GM10266 (cell line): ENCODE measurements around the gene HLA-E.
A peak's percentile ranks its signal among the peaks of the same experiment; 100 is the strongest.

Source experiments
- DNase-seq: peaks from one replicate; pipeline ENCODE4 v3.0.0; 2012; ENCODE audit errors: extremely low spot score
- CTCF ChIP-seq: IDR thresholded peaks from 2 replicates; pipeline ENCODE4 v1.5.1; 2012; ENCODE audit warnings: mild to moderate bottlenecking, low read depth; ENCODE audit not compliant: control insufficient read depth, insufficient read depth; ENCODE audit errors: missing control alignments

Gene HLA-E

DNA sequence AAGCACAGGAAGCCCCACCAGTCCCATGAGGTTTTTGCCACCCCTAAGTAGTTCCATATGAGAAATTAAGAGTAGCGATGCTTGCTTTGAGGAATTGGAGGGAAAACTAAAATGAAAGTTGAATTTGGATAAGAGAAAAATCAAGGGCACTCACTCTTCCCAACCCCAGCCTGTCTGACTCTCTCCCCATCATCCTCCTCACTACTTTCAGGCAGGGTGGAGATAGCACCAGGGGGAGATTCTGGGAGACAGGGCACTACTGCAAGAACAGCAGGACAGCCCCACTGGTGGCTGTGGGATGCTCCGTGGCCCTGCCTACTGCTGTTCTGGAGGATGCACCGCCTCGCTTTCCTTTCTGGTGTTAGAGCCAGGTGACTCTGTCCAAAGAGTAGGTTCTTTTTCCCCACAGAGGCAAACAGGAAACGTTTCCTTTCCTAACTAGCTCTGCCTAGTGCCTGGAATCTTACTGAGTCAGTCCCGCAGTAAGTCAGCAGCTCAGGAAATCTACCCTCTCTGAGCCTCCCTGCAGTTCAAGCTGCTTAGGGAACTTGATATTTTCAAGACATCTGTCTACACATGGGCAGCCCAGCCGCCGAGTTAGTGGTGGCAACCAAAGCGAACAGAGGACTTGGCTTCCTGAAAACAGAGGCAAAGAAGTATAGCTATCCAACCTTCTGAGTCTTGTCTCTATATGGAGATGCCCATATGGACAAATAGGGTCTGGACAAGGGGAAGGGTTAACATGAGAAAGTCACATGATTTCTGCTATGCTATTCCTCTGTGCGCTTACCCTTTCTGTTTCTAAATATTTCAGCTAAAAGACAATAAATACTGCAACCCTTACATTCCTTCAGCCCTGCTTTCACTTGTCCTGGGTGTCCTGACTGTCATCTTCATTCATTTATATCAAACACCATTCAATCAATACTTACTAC, 11.4 kb downstream of the HLA-E start:
- DNase-seq, result no peak
- no peak for TF ChIP-seq CTCF

- DNase-seq, result no peak
Measured at GRCh38 chr6:30507849-30508827, 18.8 kb downstream of the HLA-E start.

GRCh38 chr6:30508890-30509736, 19.8 kb downstream of the HLA-E start:
- DNase-seq, result peak; percentile 60
- no peak for TF ChIP-seq CTCF

More at GRCh38 chr6:30507849-30508827, 18.8 kb downstream of the HLA-E start:
- no peak for TF ChIP-seq CTCF

GRCh38 chr6:30510419-30511168, 21.3 kb downstream of the HLA-E start:
- DNase-seq, result no peak
- no peak for TF ChIP-seq CTCF

- DNase-seq, result no peak
- no peak for TF ChIP-seq CTCF
Measured at GRCh38 chr6:30511169-30511546, 21.8 kb downstream of the HLA-E start.

- no peak for TF ChIP-seq CTCF
- DNase-seq, result no peak
Measured at GRCh38 chr6:30513451-30513850, 24.1 kb downstream of the HLA-E start.
